Endodermal cell (in vitro differentiated cells): ENCODE measurements around the gene MAP3K15. TPM values are rescaled to one million over a fixed set of nuclear protein-coding genes. Genes with fewer than 3 reads are reported as not detected.

Source experiments
- DNase-seq: peaks from one replicate; pipeline ENCODE4 v3.0.0-alpha.2; 2017
- H3K27ac ChIP-seq: 2 replicates; pipeline ENCODE4 v1.5.1; 2013; ENCODE audit warnings: mild to moderate bottlenecking, low read depth, low read length, moderate library complexity
- H3K27me3 ChIP-seq: 2 replicates; pipeline ENCODE4 v1.6.1; 2013; ENCODE audit warnings: mild to moderate bottlenecking, low read length, moderate library complexity; ENCODE audit not compliant: insufficient read depth, control insufficient read depth, poor library complexity, severe bottlenecking
- H3K36me3 ChIP-seq: 2 replicates; pipeline ENCODE4 v1.7.0; 2013; ENCODE audit warnings: mild to moderate bottlenecking, low read length, moderate library complexity; ENCODE audit not compliant: control insufficient read depth, insufficient read depth
- H3K4me1 ChIP-seq: one replicate; pipeline ENCODE4 v1.7.0; 2013; ENCODE audit warnings: low read length; ENCODE audit not compliant: control insufficient read depth, insufficient read depth
- H3K4me3 ChIP-seq: 2 replicates; pipeline ENCODE4 v1.5.1; 2013; ENCODE audit warnings: mild to moderate bottlenecking, low read length, moderate library complexity
- H3K9ac ChIP-seq: 2 replicates; pipeline ENCODE4 v1.6.1; 2013; ENCODE audit warnings: mild to moderate bottlenecking, low read length, moderate library complexity; ENCODE audit not compliant: poor library complexity, severe bottlenecking; ENCODE audit errors: extremely low read depth
- H3K9me3 ChIP-seq: 2 replicates; pipeline ENCODE4 v1.6.1; 2013; ENCODE audit warnings: mild to moderate bottlenecking, low read length, moderate library complexity; ENCODE audit not compliant: control insufficient read depth
- H3K27ac Mint-ChIP-seq: 2 replicates; pipeline ENCODE4 v1.8.0; 2020; ENCODE audit warnings: mixed read lengths
- H3K27me3 Mint-ChIP-seq: 2 replicates; pipeline ENCODE4 v1.8.0; 2021; ENCODE audit warnings: mild to moderate bottlenecking, mixed read lengths; ENCODE audit not compliant: insufficient read depth
- H3K36me3 Mint-ChIP-seq: 2 replicates; pipeline ENCODE4 v1.8.0; 2020; ENCODE audit warnings: low read depth, mixed read lengths
- H3K4me1 Mint-ChIP-seq: 2 replicates; pipeline ENCODE4 v1.8.0; 2020; ENCODE audit warnings: mixed read lengths
- H3K4me3 Mint-ChIP-seq: 2 replicates; pipeline ENCODE4 v1.8.0; 2020; ENCODE audit warnings: mild to moderate bottlenecking, moderate library complexity, mixed read lengths
- H3K9me3 Mint-ChIP-seq: 2 replicates; pipeline ENCODE4 v1.8.0; 2020; ENCODE audit warnings: mild to moderate bottlenecking, mixed read lengths
- CTCF ChIP-seq: fragments of 200-600 bp; sonication (generic); conservative IDR thresholded peaks from 2 replicates; pipeline ENCODE4 v1.5.0; 2021; ENCODE audit warnings: antibody characterized with exemption, mild to moderate bottlenecking
- WGBS, 2 experiments: methylation state at CpG; one replicate each; pipeline versions ENCODE4 v1.1.5 to v1.1.7; 2013; ENCODE audit warnings: missing lambda C conversion rate in 2 of 2, mixed read lengths in 1 of 2; ENCODE audit not compliant: insufficient coverage in 1 of 2, insufficient read length in 1 of 2; 5-methylcytosine and 5-hydroxymethylcytosine counted together
- total RNA-seq, 2 donors: library from RNA; stranded (reverse); fragmentation: NEBNext Ultra II Directional in 1 of 2; extraction: Animal tissue kit (Norgen Biotek cat#: 25700) in 1 of 2; gene quantifications; 2 replicates in 1 of 2; 3 replicates in 1 of 2; pipeline ENCODE4 v1.2.1, GENCODE V29; 2021

Gene MAP3K15
- total RNA-seq, 2 donors from 2014 or later, result 2.2 to 2.9 TPM

GRCh38 chrX:19545651-19546050, 30.3 kb upstream of the MAP3K15 start:
- Histone ChIP-seq H3K36me3 (no peaks in the 10 kb centered on the region), H3K4me3 (no peak overlapping the region), H3K27me3 (no peaks in the 10 kb centered on the region), H3K4me1 (no peaks in the 10 kb centered on the region), H3K27ac (no peak overlapping the region), H3K9me3 (no peaks in the 10 kb centered on the region), H3K9ac (no peak overlapping the region)
- Mint-ChIP-seq H3K36me3 (no peaks in the 10 kb centered on the region), H3K9me3 (peaks cover 65% of the 10 kb centered on the region), H3K27ac (no peak overlapping the region), H3K4me3 (no peak overlapping the region), H3K4me1 (no peaks in the 10 kb centered on the region), H3K27me3 (no peaks in the 10 kb centered on the region)
- no peak for TF ChIP-seq CTCF
- DNase-seq, result no peak
- 91 to 93% methylated on average over 3 to 9 of the region's 9 CpGs for WGBS, 2 experiments

- Histone ChIP-seq H3K36me3 (no peaks in the 10 kb centered on the region), H3K4me3 (no peak overlapping the region), H3K4me1 (no peaks in the 10 kb centered on the region), H3K9ac (no peak overlapping the region), H3K27ac (no peak overlapping the region), H3K9me3 (no peaks in the 10 kb centered on the region), H3K27me3 (no peaks in the 10 kb centered on the region)
- Mint-ChIP-seq H3K27me3 (no peaks in the 10 kb centered on the region), H3K9me3 (peaks cover 61% of the 10 kb centered on the region), H3K27ac (no peak overlapping the region), H3K4me1 (no peaks in the 10 kb centered on the region), H3K36me3 (no peaks in the 10 kb centered on the region), H3K4me3 (no peak overlapping the region)
- 70 to 84% methylated on average over 2 to 7 of the region's 8 CpGs for WGBS, 2 experiments
- DNase-seq, result peak; percentile 73
- TF ChIP-seq CTCF, result peak; percentile 82
Observed at GRCh38 chrX:19544693-19545305, 29.5 kb upstream of the MAP3K15 start.

- Mint-ChIP-seq H3K4me1 (no peaks in the 10 kb centered on the region), H3K4me3 (no peak overlapping the region)
Observed at GRCh38 chrX:19543951-19544381, 28.7 kb upstream of the MAP3K15 start.

More at GRCh38 chrX:19543951-19544381, 28.7 kb upstream of the MAP3K15 start:
- peaks cover 66% of the 10 kb centered on the region for H3K9me3 Mint-ChIP-seq
- no peaks in the 10 kb centered on the region for H3K27me3 Mint-ChIP-seq
- no peak overlapping the region for H3K27ac ChIP-seq
- no peaks in the 10 kb centered on the region for H3K4me1 ChIP-seq
- TF ChIP-seq CTCF, result no peak
- H3K36me3 ChIP-seq, result no peaks in the 10 kb centered on the region
- H3K9me3 ChIP-seq, result no peaks in the 10 kb centered on the region
- H3K9ac ChIP-seq, result no peak overlapping the region
- no peaks in the 10 kb centered on the region for H3K27me3 ChIP-seq
- no peaks in the 10 kb centered on the region for H3K36me3 Mint-ChIP-seq
- no peak overlapping the region for H3K4me3 ChIP-seq
- no peak overlapping the region for H3K27ac Mint-ChIP-seq
- no peak for DNase-seq
- 98 to 100% methylated on average over 9 to 12 of the region's 12 CpGs for WGBS, 2 experiments
